GM21717 (cell line): ENCODE measurements around the gene ABHD17B.

Source experiments
- ATAC-seq: cut with Tn5 transposase; IDR thresholded peaks from one replicate; pipeline ENCODE4 v1.9.1; 2021; ENCODE audit warnings: mild to moderate bottlenecking, moderate library complexity; ENCODE audit not compliant: unreplicated experiment

The ABHD17B gene

GRCh38 chr9:71822935-71823334 lies 88.1 kb downstream of the ABHD17B start:
- ATAC-seq, result no peak

- ATAC-seq, result no peak
These were observed 88.5 kb downstream of the ABHD17B start for GRCh38 chr9:71822456-71822855.

- no peak for ATAC-seq
These were observed 89.6 kb downstream of the ABHD17B start for GRCh38 chr9:71821405-71821804.

GRCh38 chr9:71820403-71820921 lies 90.5 kb downstream of the ABHD17B start:
- ATAC-seq, result no peak

- ATAC-seq, result no peak
These were observed 91.8 kb downstream of the ABHD17B start for GRCh38 chr9:71819115-71819739.

GRCh38 chr9:71816916-71817451 lies 94.0 kb downstream of the ABHD17B start:
- ATAC-seq, result no peak
